Endothelial cell of umbilical vein (primary cell): Measurements from ENCODE around the gene TCF7L2. TPM values are rescaled to one million over a fixed set of nuclear protein-coding genes. Genes with fewer than 3 reads are reported as not detected.

ENCODE experiments used
- BruUV-seq: library from RNA; stranded (reverse); fragments of 400-500 nt; replicated peaks from 2 replicates; lab custom pipeline; 2021; lab: Mats Ljungman, UMichigan
- CTCF ChIA-PET: fragments of 300-600, 350-600 bp; sonication (Branson Sonifier 250); formaldehyde crosslinking; loops from one replicate; lab custom pipeline; 2021; ENCODE audit warnings: antibody characterized with exemption, inconsistent platforms; lab: Charles Lee
- POLR2A ChIA-PET: fragments of 300-600, 350-600 bp; sonication (Branson Sonifier 250); formaldehyde crosslinking; loops from one replicate; lab custom pipeline; 2021; ENCODE audit warnings: antibody characterized with exemption, inconsistent platforms; lab: Charles Lee
- DNase-seq: peaks from one replicate; pipeline ENCODE4 v3.0.0-alpha.2; 2011; ENCODE audit warnings: low read depth, low spot score
- FAIRE-seq: peaks from 2 replicates; lab custom pipeline; 2011; peaks lifted over from hg19 to GRCh38; lab: Jason Lieb, UNC
- H2AFZ ChIP-seq: 2 replicates; pipeline ENCODE4 v1.6.0; 2012; ENCODE audit warnings: low read depth, low read length, control low read depth, inconsistent platforms
- H3K27ac ChIP-seq: 2 replicates; pipeline ENCODE4 v1.5.1; 2011; ENCODE audit warnings: low read depth, mild to moderate bottlenecking, control low read depth, low read length, moderate library complexity; ENCODE audit not compliant: insufficient read depth
- H3K27me3 ChIP-seq, 2 experiments: 2 replicates each; pipeline versions ENCODE4 v1.6.0 to v1.6.1; 2011; ENCODE audit warnings: low read length in 2 of 2, mixed read lengths in 1 of 2; ENCODE audit not compliant: control insufficient read depth in 2 of 2, insufficient read depth in 2 of 2
- H3K36me3 ChIP-seq, 2 experiments: 2 replicates in 1 of 2; 3 replicates in 1 of 2; pipeline ENCODE4 v1.5.1; 2011; ENCODE audit warnings: low read length in 2 of 2, mild to moderate bottlenecking in 1 of 2, moderate library complexity in 1 of 2; ENCODE audit not compliant: control insufficient read depth in 2 of 2, insufficient read depth in 2 of 2; ENCODE audit errors: extremely low read depth in 1 of 2
- H3K4me1 ChIP-seq: 3 replicates; pipeline ENCODE4 v1.5.1; 2011; ENCODE audit warnings: mild to moderate bottlenecking, low read length; ENCODE audit not compliant: control insufficient read depth, insufficient read depth; ENCODE audit errors: extremely low read depth
- H3K4me2 ChIP-seq: 2 replicates; pipeline ENCODE4 v1.6.1; 2011; ENCODE audit warnings: low read length, control low read depth, mixed read lengths; ENCODE audit not compliant: insufficient read depth
- H3K4me3 ChIP-seq, 3 experiments: fragments of 200-600 bp in 1 of 3; sonication (generic), shearing (Covaris generic) in 1 of 3; replicated peaks in 1 of 3; 2 replicates each; pipeline ENCODE4 v1.5.1; 2011 to 2016; ENCODE audit warnings: control low read depth in 3 of 3, low read length in 3 of 3, mild to moderate bottlenecking in 2 of 3, inconsistent platforms in 1 of 3, low read depth in 1 of 3, moderate library complexity in 1 of 3; ENCODE audit not compliant: insufficient read depth in 1 of 3
- H3K79me2 ChIP-seq: 2 replicates; pipeline ENCODE4 v1.6.0; 2012; ENCODE audit warnings: low read length, inconsistent platforms; ENCODE audit not compliant: control insufficient read depth, insufficient read depth
- H3K9ac ChIP-seq: replicated peaks from 2 replicates; pipeline ENCODE3; 2011; ENCODE audit warnings: low read length, control low read depth; ENCODE audit not compliant: insufficient read depth; ENCODE audit errors: extremely low read depth
- H3K9me1 ChIP-seq: replicated peaks from 3 replicates; pipeline ENCODE4 v1.6.0; 2011; ENCODE audit warnings: mild to moderate bottlenecking, low read length; ENCODE audit not compliant: control insufficient read depth, insufficient read depth; ENCODE audit errors: extremely low read depth
- H3K9me3 ChIP-seq: replicated peaks from 2 replicates; pipeline ENCODE4 v1.5.1; 2012; ENCODE audit warnings: low read length, inconsistent platforms; ENCODE audit not compliant: control insufficient read depth, insufficient read depth
- H4K20me1 ChIP-seq: replicated peaks from 2 replicates; pipeline ENCODE3; 2011; ENCODE audit warnings: mild to moderate bottlenecking, low read length; ENCODE audit not compliant: control insufficient read depth, insufficient read depth; ENCODE audit errors: extremely low read depth
- CTCF ChIP-seq, 2 donors: IDR thresholded peaks; 1 replicate in 1 of 2; 2 replicates in 1 of 2; pipeline ENCODE4 v1.5.1; 2011; ENCODE audit warnings: low read length in 2 of 2, mild to moderate bottlenecking in 2 of 2, moderate library complexity in 2 of 2, control low read depth in 1 of 2, inconsistent platforms in 1 of 2, low read depth in 1 of 2; ENCODE audit not compliant: insufficient read depth in 1 of 2; ENCODE audit errors: extremely low read depth in 1 of 2
- EZH2 ChIP-seq: IDR thresholded peaks from 2 replicates; pipeline ENCODE4 v1.6.1; 2012; ENCODE audit warnings: borderline replicate concordance, low read depth, mild to moderate bottlenecking, moderate library complexity, low read length, inconsistent platforms; ENCODE audit not compliant: severe bottlenecking
- FOS ChIP-seq: IDR thresholded peaks from 2 replicates; pipeline ENCODE4 v1.6.1; 2011; ENCODE audit warnings: mild to moderate bottlenecking, low read length, moderate library complexity, borderline replicate concordance; ENCODE audit not compliant: insufficient read depth
- GATA2 ChIP-seq: IDR thresholded peaks from 2 replicates; pipeline ENCODE4 v1.7.0; 2011; ENCODE audit warnings: low read depth, mild to moderate bottlenecking, moderate library complexity, mixed read lengths, low read length; ENCODE audit not compliant: insufficient read length, insufficient read depth
- JUN ChIP-seq: IDR thresholded peaks from 2 replicates; pipeline ENCODE4 v1.6.1; 2011; ENCODE audit warnings: borderline replicate concordance, low read depth; ENCODE audit not compliant: insufficient read length, insufficient read depth
- MAX ChIP-seq: IDR thresholded peaks from 2 replicates; pipeline ENCODE4 v1.6.1; 2011; ENCODE audit not compliant: insufficient read depth, insufficient read length
- MYC ChIP-seq: IDR thresholded peaks from one replicate; pipeline ENCODE4 v1.6.1; 2011; ENCODE audit warnings: mild to moderate bottlenecking, low read depth, low read length
- POLR2A ChIP-seq: IDR thresholded peaks from 2 replicates; pipeline ENCODE4 v1.6.1; 2012; ENCODE audit warnings: low read depth, mild to moderate bottlenecking, control low read depth, low read length
- POLR2AphosphoS5 ChIP-seq: IDR thresholded peaks from 2 replicates; pipeline ENCODE4 v1.6.1; 2012; ENCODE audit warnings: low read depth, mild to moderate bottlenecking, control low read depth, low read length, moderate library complexity; ENCODE audit not compliant: insufficient read depth
- dilution Hi-C: fragments of 300-500 bp; cut with MboI; formaldehyde crosslinking; loops from one replicate; pipeline ENCODE4 v1.15.0; 2019; ENCODE audit warnings: low sequenced_read_pairs; ENCODE audit not compliant: extremely low pct_ligation_motif_present
- intact Hi-C: fragments of 100-400 bp; cut with micrococcal nuclease; formaldehyde crosslinking; loops from one replicate; pipeline ENCODE4 v1.10.0; 2022
- polyA plus RNA-seq, 4 experiments: library from polyadenylated mRNA; depleted of rRNA in 3 of 4; stranded (reverse) in 3 of 4; unstranded in 1 of 4; fragments of >200 nt; gene quantifications; 2 replicates each; pipeline versions ENCODE4 v1.2.1 to v1.2.3, GENCODE V29; 2011 to 2012; ENCODE audit warnings: missing spikeins in 1 of 4
- total RNA-seq: library from RNA; stranded (reverse); gene quantifications from 2 replicates; pipeline ENCODE4 v1.2.3, GENCODE V29; 2021

The TCF7L2 gene
- total and polyA plus RNA-seq, 2 donors (not counting 3 experiments of a cell fraction or from before 2014, with no cell fraction given), result 9.9 to 21.8 TPM

- intact Hi-C loops (no loop called here), dilution Hi-C loops (no loop called here)
- POLR2A ChIA-PET, result interaction anchor here (0.7 kb wide), 1 partner anchor 76 kb away, joined by 4 read pairs; no protein-coding TSS in a partner anchor
- Histone ChIP-seq H3K9ac (no peak overlapping the region), H2AFZ (no peak overlapping the region), H3K4me1 (no peaks in the 10 kb centered on the region), H3K36me3 (peaks cover 0 to 2% of the 10 kb centered on the region in 2 experiments), H4K20me1 (peaks cover 2% of the 10 kb centered on the region), H3K9me1 (no peaks in the 10 kb centered on the region), H3K79me2 (peaks cover 6% of the 10 kb centered on the region), H3K4me2 (no peak overlapping the region), H3K27me3 (no peaks in the 10 kb centered on the region), H3K27ac (no peak overlapping the region), H3K9me3 (no peaks in the 10 kb centered on the region), H3K4me3 (no peak overlapping the region)
- BruUV-seq, result no TSS peak
- FAIRE-seq, result no peak
- no peak for TF ChIP-seq POLR2A
- no peak for TF ChIP-seq POLR2AphosphoS5
- TF ChIP-seq CTCF (IDR thresholded peaks at IDR 0.05; ENCODE audit: extremely low read depth in 1 of 2, insufficient read depth in 1 of 2, low read depth in 1 of 2, low read length in 2 of 2), result no peak
- TF ChIP-seq JUN, result no peak
- no peak for TF ChIP-seq GATA2
- no peak for TF ChIP-seq MAX
- TF ChIP-seq FOS, result no peak
- TF ChIP-seq MYC, result no peak
- TF ChIP-seq EZH2, result no peak
- CTCF ChIA-PET, result no interaction called here
- DNase-seq, result no peak
Observed at GRCh38 chr10:113000442-113000841, 50.4 kb downstream of the TCF7L2 start.
